ENCODE results near the gene LARGE1.

Gene LARGE1

GRCh38 chr22:33227791-33228190 lies 692.5 kb downstream of the LARGE1 start:
- H4K20me1 ChIP-seq (ENCODE audit: insufficient read depth, low read length, poor library complexity, severe bottlenecking) = no peaks in the 10 kb centered on the region
- H3F3A ChIP-seq (ENCODE audit: low read depth) = no peaks in the 10 kb centered on the region
- peaks cover 11% of the 10 kb centered on the region; the same call in 1 of the 2 replicates for H3K9me3 ChIP-seq (ENCODE audit: insufficient read depth, low read depth, low read length)
- H3K36me3 ChIP-seq (ENCODE audit: insufficient read depth, low read length) = no peaks in the 10 kb centered on the region
- no peak overlapping the region for H3K4me2 ChIP-seq (ENCODE audit: low read depth, low read length, poor library complexity, severe bottlenecking)
- no peaks in the 10 kb centered on the region for H3K4me1 ChIP-seq (ENCODE audit: insufficient read depth, low read length, poor library complexity, severe bottlenecking)
- H2AFZ ChIP-seq (ENCODE audit: low read length) = no peak overlapping the region
- H3K9ac ChIP-seq (ENCODE audit: low read depth, low read length, poor library complexity, severe bottlenecking) = no peak overlapping the region
- no peaks in the 10 kb centered on the region for H3K79me2 ChIP-seq (ENCODE audit: insufficient read depth, low read length)
- H3K9me2 ChIP-seq (replicated peaks; ENCODE audit: low read depth, low read length) = no peaks in the 10 kb centered on the region
- H3K27me3 ChIP-seq (ENCODE audit: insufficient read depth, low read length, poor library complexity, severe bottlenecking) = no peaks in the 10 kb centered on the region
- TF ChIP-seq CTCF (conservative IDR thresholded peaks at IDR 0.05; ENCODE audit: low read length) = no peak
- no peak overlapping the region for H3K4me3 ChIP-seq (ENCODE audit: low read length, poor library complexity, severe bottlenecking)

GRCh38 chr22:33224841-33225240 lies 695.4 kb downstream of the LARGE1 start:
- Histone ChIP-seq H3K9ac (ENCODE audit: low read depth, low read length, poor library complexity, severe bottlenecking) (no peak overlapping the region), H3F3A (ENCODE audit: low read depth) (no peaks in the 10 kb centered on the region), H3K9me2 (replicated peaks; ENCODE audit: low read depth, low read length) (no peaks in the 10 kb centered on the region), H3K4me3 (ENCODE audit: low read length, poor library complexity, severe bottlenecking) (no peak overlapping the region), H4K20me1 (ENCODE audit: insufficient read depth, low read length, poor library complexity, severe bottlenecking) (no peaks in the 10 kb centered on the region), H2AFZ (ENCODE audit: low read length) (no peak overlapping the region), H3K4me1 (ENCODE audit: insufficient read depth, low read length, poor library complexity, severe bottlenecking) (no peaks in the 10 kb centered on the region), H3K9me3 (ENCODE audit: insufficient read depth, low read depth, low read length) (peaks cover 7% of the 10 kb centered on the region; the same call in 1 of the 2 replicates), H3K36me3 (ENCODE audit: insufficient read depth, low read length) (no peaks in the 10 kb centered on the region), H3K4me2 (ENCODE audit: low read depth, low read length, poor library complexity, severe bottlenecking) (no peak overlapping the region), H3K79me2 (ENCODE audit: insufficient read depth, low read length) (no peaks in the 10 kb centered on the region), H3K27me3 (ENCODE audit: insufficient read depth, low read length, poor library complexity, severe bottlenecking) (no peaks in the 10 kb centered on the region)
- no peak for TF ChIP-seq CTCF (conservative IDR thresholded peaks at IDR 0.05; ENCODE audit: low read length)
- TF ChIP-seq EZH2phosphoT487 (IDR thresholded peaks at IDR 0.05; ENCODE audit: borderline replicate concordance) = no peak
